ENCODE measurements around the gene OTUD5. TPM values are rescaled to one million over a fixed set of nuclear protein-coding genes. Genes with fewer than 3 reads are reported as not detected.

Gene OTUD5
- total RNA-seq (10 to 100 TPM; 17.6 to 31.1 (median 24.6) TPM), polyA plus RNA-seq (10 to 100 TPM; 17.2 to 32.7 TPM)
- long read RNA-seq, donor 1, partial matches to known transcripts = 2 of 13 reads
- long read RNA-seq, donor 1, other reads (novel, unspliced or antisense) = 4 of 13 reads
- long read RNA-seq, donor 2, partial matches to known transcripts = 5 of 9 reads
- long read RNA-seq, donor 2, other reads (novel, unspliced or antisense) = 1 of 9 reads
- long read RNA-seq, donor 3, transcript OTUD5-202 (9 exons, 2,692 nt) = major isoform, 29 of 48 reads
- long read RNA-seq, donor 3, transcript OTUD5-203 (10 exons, 2,682 nt) = minor isoform, 8 of 48 reads
- long read RNA-seq, donor 3, partial matches to known transcripts = 2 of 48 reads
- long read RNA-seq, donor 3, other reads (novel, unspliced or antisense) = 9 of 48 reads

GRCh38 chrX:48957477-48957826, at the start of gene OTUD5:
Gene OTUD5 (minus strand): TSS chrX:48957607. CDS start chrX:48957570, 37 bp downstream.
- ATAC-seq = peak in 2 of 4 donors; percentile 43 to 54
- Histone ChIP-seq H3K4me1 (peaks cover 0 to 46% (median 23%) of the 10 kb centered on the region in 12 donors), H3K9me3 (peaks cover 0 to 5% (median 0%) of the 10 kb centered on the region in 12 donors), H3K4me3 (peak within 1 kb of the TSS; percentile 49 to 87 (median 71)), H3K27me3 (no peaks in the 10 kb centered on the region), H3K27ac (peak within 1 kb of the TSS; percentile 87 to 99 (median 94)), H3K36me3 (peaks cover 0 to 13% (median 0%) of the 10 kb centered on the region in 9 donors)
- intact Hi-C loops (cut with DNase I) = loop anchor here in 5 of 10 donors (5.0 to 10.0 kb wide), 4 partner anchors 45 to 147 kb away; partner anchors contain the start of genes TFE3 (in 4 of the 5) and GRIPAP1 (in 1 of the 5)
- 0 to 65% (median 28%) methylated on average over 37 to 53 of the region's 53 CpGs for WGBS, 4 donors
- peak; percentile 62 to 80 (median 68) for DNase-seq
- TF ChIP-seq POLR2A (IDR thresholded peaks at IDR 0.05) = no peak
- TF ChIP-seq CTCF (IDR thresholded peaks at IDR 0.05) = no peak

- H3K36me3 ChIP-seq = peaks cover 0 to 6% (median 2%) of the 10 kb centered on the region in 9 donors
- DNase-seq = no peak
- intact Hi-C loops (cut with DNase I) = loop anchor here in 3 of 10 donors (5.0 kb wide), 2 partner anchors 39 to 46 kb away; partner anchors contain the start of genes TFE3 (in 3 of the 3) and OTUD5 (in 1 of the 3)
Measured at GRCh38 chrX:49003696-49004095, 46.3 kb upstream of the OTUD5 start.

GRCh38 chrX:49002091-49002935, 44.9 kb upstream of the OTUD5 start, which contains the start of gene GRIPAP1:
Gene GRIPAP1 (minus strand): TSS chrX:49002264. CDS start chrX:49002229, 35 bp downstream.
- H3K4me3 ChIP-seq = peak within 1 kb of the TSS; percentile 40 to 85 (median 72)
- H3K27me3 ChIP-seq = no peaks in the 10 kb centered on the region
- DNase-seq (peak; percentile 54 to 83 (median 76)), ATAC-seq (peak; percentile 92 to 96 (median 92))
- peaks cover 0 to 15% (median 9%) of the 10 kb centered on the region in 9 donors for H3K36me3 ChIP-seq
- peak within 1 kb of the TSS; percentile 62 to 95 (median 86) for H3K27ac ChIP-seq
- WGBS, 4 donors = 1 to 41% (median 19%) methylated on average over 37 to 38 of the region's 38 CpGs
- TF ChIP-seq POLR2A (IDR thresholded peaks at IDR 0.05) (no peak), CTCF (IDR thresholded peaks at IDR 0.05) (no peak)
- H3K9me3 ChIP-seq = peaks cover 0 to 8% (median 0%) of the 10 kb centered on the region in 12 donors
- intact Hi-C loops (cut with DNase I) = loop anchor here in 4 of 10 donors (1.0 to 5.0 kb wide), 3 partner anchors 40 to 45 kb away; partner anchors contain the start of genes TFE3 (in 4 of the 4) and OTUD5 (in 1 of the 4)
- H3K4me1 ChIP-seq = peaks cover 0 to 6% (median 0%) of the 10 kb centered on the region in 12 donors

More at GRCh38 chrX:49003696-49004095, 46.3 kb upstream of the OTUD5 start:
- H3K27ac ChIP-seq = no peak overlapping the region
- H3K4me3 ChIP-seq = no peak overlapping the region
- WGBS, 4 donors = 80 to 91% (median 85%) methylated on average over 5 of the region's 5 CpGs
- peaks cover 0 to 8% (median 0%) of the 10 kb centered on the region in 12 donors for H3K9me3 ChIP-seq
- no peak for TF ChIP-seq CTCF (IDR thresholded peaks at IDR 0.05)
- TF ChIP-seq POLR2A (IDR thresholded peaks at IDR 0.05) = no peak
- no peak for ATAC-seq
- H3K27me3 ChIP-seq = no peaks in the 10 kb centered on the region
- H3K4me1 ChIP-seq = peaks cover 0 to 6% (median 0%) of the 10 kb centered on the region in 12 donors

Data from heart left ventricle (tissue), 16 donors.